ENCODE results near the gene SLC2A4. TPM values are rescaled to one million over a fixed set of nuclear protein-coding genes. Genes with fewer than 3 reads are reported as not detected.
"Not testable (repeated sequence)": the region's sequence is repeated elsewhere in the genome, so short reads cannot be mapped to it uniquely, and the experiment has no call there.

SLC2A4 gene
- polyA plus RNA-seq, 5 donors = 0.80 to 2.7 (median 1.2) TPM

GRCh38 chr17:7243838-7244237 lies 37.7 kb upstream of the SLC2A4 start:
- DNase-seq = not testable (repeated sequence)

GRCh38 chr17:7246779-7247178 lies 34.7 kb upstream of the SLC2A4 start:
- DNase-seq = no peak

DNA sequence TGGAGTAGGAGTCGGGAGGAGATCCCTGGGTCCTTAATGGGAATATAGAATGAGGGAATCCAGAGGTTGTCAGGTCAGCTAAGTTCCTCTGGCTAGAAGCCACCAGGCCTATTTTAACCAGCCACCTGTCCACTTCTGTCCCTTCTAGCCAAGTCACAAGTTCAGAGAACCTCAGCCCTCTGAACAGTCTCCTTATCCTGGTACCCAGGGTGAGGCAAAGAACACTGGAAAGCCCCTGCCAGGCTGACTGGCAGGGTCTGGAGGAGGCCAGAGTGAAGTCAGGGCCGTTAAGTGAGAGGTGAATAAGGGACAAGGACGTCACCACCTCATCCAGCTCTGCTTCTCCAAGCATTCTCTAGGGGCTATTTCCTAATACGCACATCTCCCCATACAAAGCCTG lies 32.7 kb upstream of the SLC2A4 start:
- no peak for DNase-seq

DNA sequence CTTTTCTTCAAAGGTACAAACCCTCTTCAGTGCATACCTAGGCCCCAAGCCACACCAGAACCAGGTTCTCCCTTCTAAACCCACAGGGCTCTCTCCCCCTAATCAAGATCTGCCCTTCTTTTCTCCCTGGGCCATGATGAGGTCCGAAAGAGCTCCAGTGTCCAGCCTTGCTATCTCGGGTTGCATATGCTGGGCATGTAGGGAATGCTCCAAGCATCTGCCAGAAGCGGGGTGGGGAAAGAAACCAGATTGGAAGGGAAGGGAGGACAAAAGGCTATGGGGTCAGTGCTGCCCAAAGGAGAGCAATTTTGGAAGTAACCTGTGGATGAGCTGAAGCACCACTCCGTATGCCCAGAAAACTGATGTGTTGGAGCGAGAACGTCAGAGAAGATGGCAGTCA lies 32.3 kb upstream of the SLC2A4 start:
- no peak for DNase-seq

GRCh38 chr17:7249830-7250229 lies 31.7 kb upstream of the SLC2A4 start:
- no peak for DNase-seq

DNA sequence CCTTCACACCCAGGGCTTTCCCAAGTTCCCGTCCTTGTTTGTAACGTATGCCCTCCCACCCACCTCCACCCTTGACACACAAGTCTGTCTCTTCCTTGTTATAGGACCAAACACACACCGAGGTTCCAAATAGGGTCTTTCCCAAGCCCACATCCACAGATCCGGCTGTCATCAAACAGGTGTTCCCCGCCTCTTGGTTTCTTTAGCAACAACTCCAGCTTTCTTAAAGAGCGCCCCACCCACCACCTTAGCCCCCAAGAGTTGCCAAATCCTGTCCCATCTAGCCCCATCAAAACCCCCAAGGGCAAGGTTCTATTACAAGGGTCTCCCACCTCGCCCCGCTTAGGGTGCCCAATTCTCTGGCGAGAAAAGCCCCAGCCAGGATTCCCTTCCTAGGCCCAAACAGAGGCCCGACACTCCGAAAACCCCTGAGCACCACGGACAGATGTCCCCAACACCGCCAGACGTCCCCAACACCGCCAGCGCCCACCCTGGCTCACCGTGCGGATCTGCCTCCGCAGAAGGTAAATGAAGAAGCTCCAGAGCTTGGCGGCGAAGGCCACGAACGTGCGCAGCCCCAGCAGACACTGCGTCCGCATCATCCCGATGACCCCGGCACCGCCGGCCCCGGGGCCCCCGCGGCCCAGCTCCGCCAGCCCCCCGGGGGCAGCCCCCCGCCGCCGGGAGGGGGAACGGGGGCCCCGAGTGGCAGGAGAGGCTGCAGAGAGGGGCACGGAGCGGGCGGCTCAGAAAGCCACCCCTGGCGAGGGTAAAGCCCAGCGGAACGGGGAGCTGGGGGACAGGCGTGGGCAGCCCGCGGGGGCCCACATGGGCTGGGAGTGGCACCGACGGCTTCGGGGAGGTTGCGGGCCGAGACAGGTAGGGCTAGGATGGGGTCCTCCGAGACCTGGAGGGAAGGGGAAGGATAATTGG lies 30.6 kb upstream of the SLC2A4 start:
- no peak for DNase-seq

- no peak for DNase-seq
Measured at GRCh38 chr17:7251661-7252175, 29.8 kb upstream of the SLC2A4 start, which contains the start of gene CTDNEP1. Gene CTDNEP1 (minus strand): TSS chr17:7251734. CDS start chr17:7251296, 438 bp downstream.

- peak; percentile 99 to 100 for DNase-seq
Measured at GRCh38 chr17:7252176-7253043, 29.1 kb upstream of the SLC2A4 start, which contains the start of gene ELP5. Gene ELP5 (plus strand): TSS chr17:7252215. CDS start chr17:7252551, 336 bp downstream.

GRCh38 chr17:7253082-7253481 lies 28.4 kb upstream of the SLC2A4 start:
- DNase-seq = no peak

GRCh38 chr17:7254511-7254910 lies 27.0 kb upstream of the SLC2A4 start:
- DNase-seq = no peak

DNA sequence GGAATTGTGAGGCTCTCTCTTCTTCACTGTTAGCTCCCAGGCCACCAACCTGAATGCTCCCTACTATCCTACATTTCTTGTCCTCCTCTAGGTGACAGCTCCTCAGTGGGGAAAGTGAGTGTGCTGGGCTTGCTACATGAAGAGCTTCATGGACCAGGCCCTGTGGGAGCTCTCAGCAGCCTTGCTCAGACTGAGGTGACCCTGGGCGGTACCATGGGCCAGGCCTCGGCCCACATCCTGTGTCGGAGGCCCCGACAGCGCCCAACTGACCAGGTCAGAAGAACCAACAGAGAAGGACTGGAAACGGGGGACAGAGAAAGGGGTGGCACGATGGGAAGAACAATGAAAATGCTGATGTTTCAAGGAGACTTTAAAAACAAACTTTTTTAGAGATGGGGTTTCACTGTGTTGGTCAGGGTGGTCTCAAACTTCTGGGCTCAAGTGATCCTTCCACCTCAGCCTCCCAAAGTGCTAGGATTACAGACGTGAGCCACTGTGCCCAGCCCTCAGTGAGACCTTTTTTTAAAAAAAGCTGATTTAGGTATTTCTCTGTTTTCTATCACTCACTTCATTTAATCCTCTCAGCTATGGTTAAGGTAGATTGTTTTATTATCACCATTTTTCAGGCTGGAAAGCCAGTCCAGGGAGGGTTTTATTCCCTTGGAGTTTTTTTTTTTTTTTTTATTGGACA lies 24.6 kb upstream of the SLC2A4 start:
- DNase-seq = no peak

DNA sequence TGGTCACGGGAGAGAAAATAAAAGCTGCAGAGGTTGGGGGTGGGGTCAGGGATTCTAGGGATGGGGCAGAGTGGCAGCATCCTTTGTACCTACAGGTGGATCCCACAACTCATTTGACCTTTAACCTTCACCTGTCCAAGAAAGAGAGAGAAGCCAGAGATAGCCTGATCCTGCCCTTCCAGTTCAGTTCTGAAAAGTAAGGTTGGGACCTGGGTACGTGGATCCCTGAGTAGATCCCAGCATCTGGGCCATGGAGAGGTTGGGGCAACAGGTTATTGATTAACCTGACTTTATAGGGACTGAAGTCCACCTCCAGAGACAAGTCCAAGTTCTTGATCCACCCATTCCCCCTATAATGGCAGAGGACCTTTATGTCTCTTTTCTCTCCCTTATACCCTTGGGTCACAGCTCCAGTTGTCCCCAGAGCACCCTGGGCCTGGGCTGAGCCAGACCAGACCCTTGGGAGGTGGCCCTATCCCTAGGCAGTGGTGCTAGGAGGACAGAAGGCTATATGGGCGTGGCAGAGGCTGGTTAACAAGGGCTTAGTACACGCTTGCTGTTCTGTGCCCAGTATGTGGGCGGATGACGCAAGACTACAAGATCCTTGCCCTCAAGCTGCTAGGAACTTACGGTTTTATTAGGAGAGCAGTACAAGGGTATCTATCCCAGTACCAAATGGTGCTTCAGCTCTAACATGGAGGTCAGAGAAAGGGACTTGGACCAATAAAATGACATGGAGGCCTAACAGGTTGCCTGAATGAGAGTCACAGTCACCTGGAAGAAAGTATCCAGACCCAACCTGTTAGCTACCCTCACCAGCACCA lies 22.6 kb upstream of the SLC2A4 start:
- no peak for DNase-seq

- no peak for DNase-seq
Measured at GRCh38 chr17:7259555-7259889, 22.0 kb upstream of the SLC2A4 start.

DNA sequence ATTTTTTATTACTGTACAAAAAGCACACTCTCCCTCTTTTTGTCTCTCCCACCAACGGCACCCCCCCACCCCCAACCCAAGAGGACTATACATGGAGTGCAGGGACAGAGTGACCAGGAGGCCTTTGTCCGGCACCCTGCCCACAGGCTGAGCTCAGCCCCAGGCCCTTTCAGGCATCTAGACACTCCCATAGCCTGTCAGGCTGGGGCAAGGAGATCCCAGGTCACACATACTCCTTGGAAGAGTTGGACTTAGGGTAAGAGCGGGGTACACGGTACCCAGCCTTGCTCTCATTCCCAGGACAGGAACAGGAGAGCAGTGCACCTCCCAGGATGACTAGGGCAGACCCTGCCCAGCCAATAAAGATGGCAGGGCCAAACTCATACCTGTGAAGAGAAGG lies 21.4 kb upstream of the SLC2A4 start:
- DNase-seq = no peak

DNA sequence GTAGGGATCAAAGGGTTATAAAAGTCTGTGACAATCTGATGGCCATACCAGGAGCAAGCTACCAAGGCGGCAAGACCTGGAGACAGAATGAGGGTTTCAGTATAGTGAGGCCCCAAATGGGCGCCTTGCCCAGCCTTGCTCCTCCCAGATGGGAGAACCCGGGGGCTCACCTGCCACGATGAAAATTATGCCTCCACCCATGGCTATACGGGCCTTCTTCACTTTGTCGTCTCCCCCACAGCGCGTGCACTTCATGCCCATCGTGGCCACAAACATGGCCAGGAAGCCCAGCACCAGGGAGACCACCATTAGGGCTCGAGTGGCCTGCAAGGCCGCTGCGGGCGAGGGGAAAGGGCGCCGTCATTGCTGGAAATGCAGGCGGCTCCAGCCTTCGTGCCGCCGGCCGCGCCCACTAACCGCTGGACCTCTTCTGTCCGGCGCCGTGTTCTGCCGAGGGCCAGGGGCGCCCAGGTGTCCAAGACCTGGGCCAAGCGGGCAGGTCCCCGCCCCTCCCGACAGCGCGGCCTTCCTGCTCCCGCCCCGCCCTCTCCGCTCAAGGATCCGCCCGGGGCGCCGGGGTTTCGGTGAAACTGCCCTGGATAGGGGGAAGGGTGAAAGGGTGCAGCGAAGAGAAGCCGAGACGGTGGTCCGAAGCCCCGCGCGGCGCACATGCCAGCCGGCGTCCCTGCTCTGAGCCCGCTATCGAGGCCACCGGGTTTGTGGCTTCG lies 20.7 kb upstream of the SLC2A4 start:
- DNase-seq = peak; percentile 32 to 43

- no peak for DNase-seq
Measured at GRCh38 chr17:7261379-7262191, 19.9 kb upstream of the SLC2A4 start.

- DNase-seq = peak; percentile 73 to 81
Measured at GRCh38 chr17:7262192-7262934, 19.2 kb upstream of the SLC2A4 start, which contains the start of gene CLDN7. Gene CLDN7 (minus strand): TSS chr17:7262478. CDS start chr17:7262043, 435 bp downstream.

Data from right lung (tissue), 5 donors.